ENCODE measurements around the gene PLXNC1.
A peak's percentile ranks its signal among the peaks of the same experiment; 100 is the strongest.

PLXNC1 gene

DNA sequence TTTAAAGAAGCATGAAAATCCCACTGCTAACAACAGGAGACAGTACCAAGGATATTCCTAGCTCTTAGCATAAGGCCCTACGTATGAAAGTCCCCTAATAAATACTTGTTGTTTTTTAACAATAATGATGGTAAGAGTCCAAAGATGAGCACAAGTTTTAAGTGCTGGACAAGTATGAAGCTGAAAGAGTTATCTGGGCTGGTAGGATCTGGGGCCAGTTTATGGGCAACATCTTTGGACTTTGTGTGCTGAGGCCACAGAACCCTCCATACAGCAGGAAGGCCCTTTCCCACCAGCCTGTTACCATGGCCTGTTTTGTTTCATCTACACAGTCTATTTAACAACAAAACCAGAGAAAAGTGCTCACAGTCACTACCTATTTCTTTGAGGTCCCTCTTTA, 12.5 kb upstream of the PLXNC1 start:
- DNase-seq = no peak

- no peak for DNase-seq
Observed at GRCh38 chr12:94139816-94140215, 8.6 kb upstream of the PLXNC1 start.

DNA sequence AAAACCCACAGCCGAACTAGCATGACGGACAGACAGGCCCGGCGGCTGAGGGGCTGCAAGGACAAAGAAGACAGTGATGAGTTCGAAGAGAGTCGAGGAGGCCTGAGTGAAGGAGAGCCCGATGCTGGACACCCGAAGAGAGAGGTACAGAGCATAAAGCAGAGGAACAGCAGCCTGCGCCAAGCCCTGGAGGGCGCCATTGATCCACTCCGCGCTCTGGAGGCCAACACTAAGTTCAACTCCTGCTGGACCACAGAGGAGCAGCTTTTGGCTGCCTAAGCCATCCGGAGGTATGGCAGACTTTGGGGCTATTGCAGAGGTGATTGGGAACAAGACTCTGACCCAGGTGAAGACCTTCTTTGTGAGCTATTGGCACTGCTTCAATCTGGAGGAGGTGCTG, 7.8 kb upstream of the PLXNC1 start:
- peak in 4 of 5 experiments; percentile 11 to 68 (median 26) for DNase-seq

GRCh38 chr12:94141004-94141764, 7.2 kb upstream of the PLXNC1 start:
- no peak for DNase-seq

DNA sequence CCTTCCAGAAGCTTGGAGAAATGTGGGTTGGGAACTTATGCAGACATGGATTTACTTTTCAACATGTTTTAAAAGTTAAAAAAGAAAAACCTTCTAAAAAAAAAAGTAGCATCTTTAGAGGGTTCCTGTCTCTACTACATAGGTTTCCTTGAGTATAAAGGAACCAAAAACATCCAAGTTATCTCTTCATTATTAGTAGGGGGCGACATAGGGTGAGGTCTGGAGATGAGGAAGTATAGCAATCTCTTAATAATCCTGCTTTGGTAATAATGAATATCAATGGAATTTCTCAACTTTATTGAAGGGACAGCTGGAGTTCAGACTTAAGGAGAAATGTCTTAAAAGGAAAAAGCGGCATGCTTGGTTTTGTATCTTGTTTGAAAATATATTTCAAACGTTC, 6.5 kb upstream of the PLXNC1 start:
- DNase-seq = no peak

GRCh38 chr12:94143438-94143837, 4.9 kb upstream of the PLXNC1 start:
- DNase-seq = peak in 1 of 5 experiments; percentile 59

- DNase-seq = no peak
Observed at GRCh38 chr12:94143951-94144350, 4.4 kb upstream of the PLXNC1 start.

DNA sequence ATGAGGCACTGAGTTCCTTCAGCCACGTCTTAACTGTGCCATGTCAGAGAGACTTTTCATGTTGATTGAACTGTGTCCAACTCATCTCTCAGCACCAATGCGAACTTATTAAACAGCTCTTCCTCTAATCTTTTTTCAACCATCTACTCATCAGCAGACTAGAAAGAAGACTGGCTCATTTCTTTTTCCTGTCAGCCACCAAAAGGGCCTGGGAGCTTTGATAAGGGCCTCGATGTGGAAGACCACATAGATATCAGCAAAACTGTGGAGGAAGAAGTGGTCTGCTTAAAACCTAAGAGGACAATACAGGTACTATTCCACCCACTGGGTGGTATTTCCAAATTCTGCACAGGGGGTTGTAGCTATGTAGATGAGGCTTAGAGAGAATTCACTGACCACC, 3.6 kb upstream of the PLXNC1 start:
- DNase-seq = no peak

DNA sequence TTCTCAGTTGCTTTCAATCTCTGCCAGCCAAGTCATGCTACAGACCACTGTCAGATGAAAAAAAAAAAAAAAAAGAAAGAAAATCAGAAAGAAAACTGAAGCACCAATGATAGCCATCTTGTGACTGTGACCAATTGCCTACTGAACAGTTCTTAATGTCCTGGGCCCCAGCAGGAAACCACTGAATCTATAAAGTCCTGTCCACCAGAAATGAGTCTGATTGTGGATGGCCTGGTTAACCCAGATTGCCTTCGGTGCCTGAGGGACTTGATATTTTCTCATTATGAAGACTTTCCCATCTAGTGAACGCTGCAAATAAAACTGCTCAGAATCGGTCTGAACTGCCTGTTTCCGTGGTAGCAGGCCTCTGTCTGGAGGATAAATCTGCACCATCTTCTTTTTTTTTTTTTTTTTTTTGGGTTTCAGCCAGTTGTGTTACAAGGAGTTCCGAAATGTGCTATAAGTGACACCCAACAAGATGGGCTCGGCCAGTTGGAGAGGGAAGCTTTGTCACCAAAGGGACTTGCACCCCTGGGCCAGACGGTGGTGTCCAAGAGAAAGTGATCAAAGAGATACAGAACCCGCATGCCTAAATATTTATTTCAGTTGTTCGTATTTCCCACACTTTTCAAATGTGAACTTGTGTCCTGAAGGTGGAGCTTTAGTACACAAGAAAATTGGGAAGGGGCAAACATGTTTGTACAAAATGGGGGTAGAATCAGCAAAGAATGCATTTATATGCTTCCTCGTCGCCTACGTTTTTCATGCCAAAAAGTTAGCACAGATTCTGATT, 3.0 kb upstream of the PLXNC1 start:
- DNase-seq = peak in 1 of 5 experiments; percentile 29

- no peak for DNase-seq
Observed at GRCh38 chr12:94146166-94146936, 2.0 kb upstream of the PLXNC1 start.

DNA sequence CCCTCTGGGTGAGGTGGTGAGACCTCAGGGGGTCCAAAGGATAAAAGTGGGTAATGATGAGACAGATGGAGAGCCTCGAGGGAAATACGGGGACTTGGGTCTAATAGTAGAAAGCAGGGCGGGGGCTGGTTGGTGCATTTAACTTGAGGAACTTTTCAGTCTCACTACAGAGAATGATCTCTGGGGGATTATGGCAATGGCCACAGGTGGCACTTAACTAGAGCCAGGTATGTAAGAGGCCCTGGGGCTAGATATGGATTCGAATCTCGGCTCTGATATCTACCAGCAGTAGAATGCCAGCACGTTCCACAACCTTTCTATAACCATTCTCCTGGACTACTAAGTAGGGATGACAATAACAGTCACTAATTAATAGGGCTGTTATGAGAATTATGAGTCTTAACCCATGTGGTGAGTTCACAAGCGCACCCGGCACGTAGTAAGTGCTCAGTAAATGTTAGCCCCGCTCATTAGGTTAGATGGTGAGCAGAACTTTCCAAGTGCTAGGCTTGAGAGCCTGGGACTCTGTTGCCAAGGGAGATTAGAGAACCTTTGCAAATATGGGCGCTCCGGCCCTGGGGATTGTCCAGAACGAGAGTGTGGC, 888 bp upstream of the PLXNC1 start:
- no peak for DNase-seq

DNA sequence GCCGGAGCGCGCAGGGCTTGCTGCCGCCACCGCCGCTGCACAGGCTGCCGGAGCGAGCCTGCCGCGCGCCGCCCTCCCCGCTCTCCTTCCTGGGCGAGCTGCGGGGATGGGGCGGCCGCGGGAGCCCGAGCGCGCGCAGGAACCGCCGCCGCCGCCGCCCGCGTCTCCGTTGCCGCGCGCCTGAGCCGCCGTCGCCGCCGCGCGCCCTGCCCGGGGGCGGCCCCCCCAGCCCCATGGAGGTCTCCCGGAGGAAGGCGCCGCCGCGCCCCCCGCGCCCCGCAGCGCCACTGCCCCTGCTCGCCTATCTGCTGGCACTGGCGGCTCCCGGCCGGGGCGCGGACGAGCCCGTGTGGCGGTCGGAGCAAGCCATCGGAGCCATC, 352 bp downstream of the PLXNC1 start:
- no peak for DNase-seq

DNA sequence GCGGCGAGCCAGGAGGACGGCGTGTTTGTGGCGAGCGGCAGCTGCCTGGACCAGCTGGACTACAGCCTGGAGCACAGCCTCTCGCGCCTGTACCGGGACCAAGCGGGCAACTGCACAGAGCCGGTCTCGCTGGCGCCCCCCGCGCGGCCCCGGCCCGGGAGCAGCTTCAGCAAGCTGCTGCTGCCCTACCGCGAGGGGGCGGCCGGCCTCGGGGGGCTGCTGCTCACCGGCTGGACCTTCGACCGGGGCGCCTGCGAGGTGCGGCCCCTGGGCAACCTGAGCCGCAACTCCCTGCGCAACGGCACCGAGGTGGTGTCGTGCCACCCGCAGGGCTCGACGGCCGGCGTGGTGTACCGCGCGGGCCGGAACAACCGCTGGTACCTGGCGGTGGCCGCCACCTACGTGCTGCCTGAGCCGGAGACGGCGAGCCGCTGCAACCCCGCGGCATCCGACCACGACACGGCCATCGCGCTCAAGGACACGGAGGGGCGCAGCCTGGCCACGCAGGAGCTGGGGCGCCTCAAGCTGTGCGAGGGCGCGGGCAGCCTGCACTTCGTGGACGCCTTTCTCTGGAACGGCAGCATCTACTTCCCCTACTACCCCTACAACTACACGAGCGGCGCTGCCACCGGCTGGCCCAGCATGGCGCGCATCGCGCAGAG, 873 bp downstream of the PLXNC1 start:
- DNase-seq = peak in 4 of 5 experiments; percentile 17 to 71 (median 27)

DNA sequence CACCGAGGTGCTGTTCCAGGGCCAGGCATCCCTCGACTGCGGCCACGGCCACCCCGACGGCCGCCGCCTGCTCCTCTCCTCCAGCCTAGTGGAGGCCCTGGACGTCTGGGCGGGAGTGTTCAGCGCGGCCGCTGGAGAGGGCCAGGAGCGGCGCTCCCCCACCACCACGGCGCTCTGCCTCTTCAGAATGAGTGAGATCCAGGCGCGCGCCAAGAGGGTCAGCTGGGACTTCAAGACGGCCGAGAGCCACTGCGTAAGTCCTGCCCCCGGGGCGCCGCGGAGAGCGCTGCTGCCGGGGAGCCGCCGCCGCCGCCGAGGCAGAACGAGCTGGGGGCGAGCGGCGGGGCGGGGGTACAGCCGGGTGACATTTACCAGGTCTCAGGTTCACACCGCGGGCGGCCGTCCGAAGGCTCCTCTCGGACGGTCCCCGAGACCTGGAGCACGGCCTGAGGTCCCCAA, 1.4 kb downstream of the PLXNC1 start:
- DNase-seq = peak in 1 of 5 experiments; percentile 52

- peak in 2 of 5 experiments; percentile 66 to 75 for DNase-seq
Observed at GRCh38 chr12:94150240-94151121, 2.1 kb downstream of the PLXNC1 start.

- DNase-seq = no peak
Observed at GRCh38 chr12:94151582-94151981, 3.2 kb downstream of the PLXNC1 start.

DNA sequence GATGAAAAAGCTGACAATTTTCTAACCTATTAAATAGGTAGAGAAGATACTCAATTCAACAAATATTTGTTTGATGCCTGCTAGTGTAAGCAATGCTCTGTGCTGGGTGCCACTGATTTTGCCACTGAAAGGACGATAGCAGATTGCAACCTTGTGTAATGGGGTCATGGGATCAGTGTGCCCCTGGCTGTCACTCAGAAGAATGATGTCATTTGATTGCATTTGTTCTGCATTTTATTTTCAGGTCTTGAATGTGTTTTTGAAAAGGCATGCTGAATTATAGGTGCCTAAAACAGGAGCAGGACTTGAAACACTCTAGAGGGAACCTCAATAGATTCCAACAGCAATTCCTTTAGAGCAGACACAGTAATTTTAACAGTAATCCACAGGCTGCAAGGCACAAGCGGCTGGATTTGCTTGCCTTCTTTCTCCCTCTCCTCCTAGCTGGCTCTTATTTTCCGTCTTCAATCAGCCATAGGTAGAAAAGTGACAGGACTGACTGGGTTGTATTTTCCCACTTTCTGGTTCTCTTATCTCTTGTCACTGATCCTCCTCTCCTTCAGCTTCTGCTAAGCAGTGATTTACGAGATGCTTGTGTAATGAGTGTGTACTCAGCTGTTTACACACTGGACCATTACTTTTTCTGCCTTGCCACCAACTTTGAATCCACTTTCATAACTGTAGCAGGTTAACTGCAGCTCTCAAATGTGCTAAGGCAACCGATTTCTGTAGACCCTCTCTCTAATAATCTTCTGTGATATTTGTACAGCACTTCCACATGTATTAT, 4.1 kb downstream of the PLXNC1 start:
- DNase-seq = no peak

- no peak for DNase-seq
Observed at GRCh38 chr12:94157181-94157580, 8.8 kb downstream of the PLXNC1 start.

- DNase-seq = peak in 1 of 5 experiments; percentile 39
Observed at GRCh38 chr12:94157981-94158411, 9.6 kb downstream of the PLXNC1 start.

GRCh38 chr12:94158666-94159065, 10.3 kb downstream of the PLXNC1 start:
- DNase-seq = no peak

Data from T-helper 2 cell (primary cell).